ENCODE measurements around the gene CCDC157. TPM values are rescaled to one million over a fixed set of nuclear protein-coding genes. Genes with fewer than 3 reads are reported as not detected.

Gene CCDC157
- total and polyA plus RNA-seq, 9 of the 15 experiments (the other 6 are each of a cell fraction or from before 2014, with no cell fraction given): 0.04 to 1.3 (median 0.68) TPM

DNA sequence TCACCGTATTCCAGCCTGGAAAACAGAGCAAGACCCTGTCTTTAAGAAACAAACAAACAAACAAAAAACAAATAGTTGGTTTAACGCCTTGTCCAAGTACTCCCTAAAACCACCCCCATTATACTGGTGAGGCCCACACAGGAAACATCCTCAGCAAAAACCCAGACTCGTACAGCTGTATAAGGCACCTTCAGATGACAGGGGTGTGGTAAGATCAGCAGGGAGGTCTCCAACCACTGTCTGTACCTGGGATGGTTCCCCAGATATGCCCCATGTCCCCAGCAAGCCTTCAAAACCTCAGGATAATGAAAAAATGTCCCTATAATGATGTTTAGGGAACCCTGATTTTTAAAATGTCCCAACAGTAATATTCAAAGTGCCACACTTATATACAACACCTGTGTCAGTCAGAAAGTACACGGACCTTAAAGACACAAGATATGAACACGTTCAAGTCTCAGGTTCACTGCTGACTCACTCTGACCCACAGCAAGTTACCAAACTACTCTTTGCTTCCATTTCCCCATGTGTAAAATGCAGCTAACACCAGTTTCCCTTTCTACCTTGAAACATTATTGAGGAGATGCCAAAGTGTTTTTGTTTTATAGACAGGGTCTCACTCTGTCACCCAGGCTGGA, 9.4 kb upstream of the CCDC157 start:
- Histone ChIP-seq H4K20me1 (replicated peaks; ENCODE audit: control insufficient read depth, insufficient read depth, low read length) (no peaks in the 10 kb centered on the region), H3K4me3 (no peak overlapping the region), H3K27ac (ENCODE audit: extremely low read depth, low read depth, low read length) (no peak overlapping the region), H3K79me2 (ENCODE audit: control insufficient read depth, insufficient read depth, low read length) (peaks cover 40% of the 10 kb centered on the region), H3K9ac (ENCODE audit: insufficient read depth in 1 of 2, low read depth in 2 of 2, low read length in 2 of 2) (no peak overlapping the region), H3K4me2 (ENCODE audit: insufficient read depth, low read length) (no peak overlapping the region), H3K27me3 (ENCODE audit: control insufficient read depth in 2 of 2, insufficient read depth in 2 of 2, low read length in 2 of 2) (no peaks in the 10 kb centered on the region), H3K36me3 (ENCODE audit: control insufficient read depth, insufficient read depth, low read length) (peaks cover 94% of the 10 kb centered on the region), H3K4me1 (replicated peaks in 1 of 2; ENCODE audit: control insufficient read depth in 2 of 2, insufficient read depth in 2 of 2, low read length in 2 of 2) (no peaks in the 10 kb centered on the region; a peak in 1 of 5 replicates), H3K9me1 (ENCODE audit: control insufficient read depth, insufficient read depth, low read length) (no peaks in the 10 kb centered on the region), H2AFZ (ENCODE audit: low read depth, low read length) (no peak overlapping the region), H3K9me3 (replicated peaks; ENCODE audit: control insufficient read depth, insufficient read depth, low read depth, low read length) (no peaks in the 10 kb centered on the region)
- no TSS peak for BruUV-seq (replicated peaks)
- intact Hi-C loops (cut with micrococcal nuclease): no loop called here
- ChIA-PET CTCF (ENCODE audit: low intra/inter-chr PET ratio) (no interaction called here), POLR2A (no interaction called here)
- ATAC-seq: no peak
- in situ Hi-C loops (cut with MboI): no loop called here
- DNase-seq (ENCODE audit: extremely low read depth in 1 of 4, low spot score in 3 of 4): no peak
- no peak for FAIRE-seq
- 74% methylated on average over 5 of the region's 5 CpGs for WGBS (ENCODE audit: insufficient coverage, low coverage, missing lambda C conversion rate)
- no peak for TF ChIP-seq MTA1 (IDR thresholded peaks at IDR 0.05; ENCODE audit: borderline replicate concordance)

DNA sequence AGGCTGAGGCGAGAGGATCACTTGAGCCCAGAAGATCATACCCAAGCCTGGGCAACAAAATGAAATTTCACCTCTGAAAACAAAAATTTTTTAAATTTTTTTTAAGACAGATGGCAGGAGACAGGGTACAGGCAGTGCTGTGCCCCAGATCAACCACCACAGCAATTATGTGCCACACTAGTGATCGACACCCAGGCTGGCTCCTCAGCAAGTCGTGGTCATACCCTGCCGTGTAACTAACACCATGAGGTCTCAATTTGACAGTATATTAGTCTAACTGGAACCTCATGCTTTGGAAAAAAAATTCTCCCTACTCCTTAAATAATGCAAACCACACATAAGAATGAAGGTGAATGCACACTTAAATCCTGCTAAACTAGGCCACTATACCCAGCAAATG, 8.4 kb upstream of the CCDC157 start:
- POLR2A ChIA-PET: no interaction called here
- no peak for TF ChIP-seq PHF21A (IDR thresholded peaks at IDR 0.05; ENCODE audit: borderline replicate concordance, low read depth)
- TF ChIP-seq, protein P1, sequence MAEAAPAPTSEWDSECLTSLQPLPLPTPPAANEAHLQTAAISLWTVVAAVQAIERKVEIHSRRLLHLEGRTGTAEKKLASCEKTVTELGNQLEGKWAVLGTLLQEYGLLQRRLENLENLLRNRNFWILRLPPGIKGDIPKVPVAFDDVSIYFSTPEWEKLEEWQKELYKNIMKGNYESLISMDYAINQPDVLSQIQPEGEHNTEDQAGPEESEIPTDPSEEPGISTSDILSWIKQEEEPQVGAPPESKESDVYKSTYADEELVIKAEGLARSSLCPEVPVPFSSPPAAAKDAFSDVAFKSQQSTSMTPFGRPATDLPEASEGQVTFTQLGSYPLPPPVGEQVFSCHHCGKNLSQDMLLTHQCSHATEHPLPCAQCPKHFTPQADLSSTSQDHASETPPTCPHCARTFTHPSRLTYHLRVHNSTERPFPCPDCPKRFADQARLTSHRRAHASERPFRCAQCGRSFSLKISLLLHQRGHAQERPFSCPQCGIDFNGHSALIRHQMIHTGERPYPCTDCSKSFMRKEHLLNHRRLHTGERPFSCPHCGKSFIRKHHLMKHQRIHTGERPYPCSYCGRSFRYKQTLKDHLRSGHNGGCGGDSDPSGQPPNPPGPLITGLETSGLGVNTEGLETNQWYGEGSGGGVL (CRISPR knock-in tag; IDR thresholded peaks at IDR 0.05): no peak
- TF ChIP-seq, protein P2, sequence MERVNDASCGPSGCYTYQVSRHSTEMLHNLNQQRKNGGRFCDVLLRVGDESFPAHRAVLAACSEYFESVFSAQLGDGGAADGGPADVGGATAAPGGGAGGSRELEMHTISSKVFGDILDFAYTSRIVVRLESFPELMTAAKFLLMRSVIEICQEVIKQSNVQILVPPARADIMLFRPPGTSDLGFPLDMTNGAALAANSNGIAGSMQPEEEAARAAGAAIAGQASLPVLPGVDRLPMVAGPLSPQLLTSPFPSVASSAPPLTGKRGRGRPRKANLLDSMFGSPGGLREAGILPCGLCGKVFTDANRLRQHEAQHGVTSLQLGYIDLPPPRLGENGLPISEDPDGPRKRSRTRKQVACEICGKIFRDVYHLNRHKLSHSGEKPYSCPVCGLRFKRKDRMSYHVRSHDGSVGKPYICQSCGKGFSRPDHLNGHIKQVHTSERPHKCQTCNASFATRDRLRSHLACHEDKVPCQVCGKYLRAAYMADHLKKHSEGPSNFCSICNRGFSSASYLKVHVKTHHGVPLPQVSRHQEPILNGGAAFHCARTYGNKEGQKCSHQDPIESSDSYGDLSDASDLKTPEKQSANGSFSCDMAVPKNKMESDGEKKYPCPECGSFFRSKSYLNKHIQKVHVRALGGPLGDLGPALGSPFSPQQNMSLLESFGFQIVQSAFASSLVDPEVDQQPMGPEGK (CRISPR knock-in tag; IDR thresholded peaks at IDR 0.05; ENCODE audit: borderline replicate concordance): no peak
- TF ChIP-seq MYNN (IDR thresholded peaks at IDR 0.05): no peak
- TF ChIP-seq MYNN (CRISPR knock-in tag; IDR thresholded peaks at IDR 0.05): no peak
- TF ChIP-seq, protein P3, sequence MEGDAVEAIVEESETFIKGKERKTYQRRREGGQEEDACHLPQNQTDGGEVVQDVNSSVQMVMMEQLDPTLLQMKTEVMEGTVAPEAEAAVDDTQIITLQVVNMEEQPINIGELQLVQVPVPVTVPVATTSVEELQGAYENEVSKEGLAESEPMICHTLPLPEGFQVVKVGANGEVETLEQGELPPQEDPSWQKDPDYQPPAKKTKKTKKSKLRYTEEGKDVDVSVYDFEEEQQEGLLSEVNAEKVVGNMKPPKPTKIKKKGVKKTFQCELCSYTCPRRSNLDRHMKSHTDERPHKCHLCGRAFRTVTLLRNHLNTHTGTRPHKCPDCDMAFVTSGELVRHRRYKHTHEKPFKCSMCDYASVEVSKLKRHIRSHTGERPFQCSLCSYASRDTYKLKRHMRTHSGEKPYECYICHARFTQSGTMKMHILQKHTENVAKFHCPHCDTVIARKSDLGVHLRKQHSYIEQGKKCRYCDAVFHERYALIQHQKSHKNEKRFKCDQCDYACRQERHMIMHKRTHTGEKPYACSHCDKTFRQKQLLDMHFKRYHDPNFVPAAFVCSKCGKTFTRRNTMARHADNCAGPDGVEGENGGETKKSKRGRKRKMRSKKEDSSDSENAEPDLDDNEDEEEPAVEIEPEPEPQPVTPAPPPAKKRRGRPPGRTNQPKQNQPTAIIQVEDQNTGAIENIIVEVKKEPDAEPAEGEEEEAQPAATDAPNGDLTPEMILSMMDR (IDR thresholded peaks at IDR 0.05 in 2 of 3, conservative IDR thresholded peaks at IDR 0.05 in 1 of 3; ENCODE audit: insufficient read depth in 2 of 3, low read depth in 1 of 3, low read length in 3 of 3): no peak
- TF ChIP-seq BRD4 (IDR thresholded peaks at IDR 0.05): no peak
- no peak for TF ChIP-seq MEIS2 (IDR thresholded peaks at IDR 0.05; ENCODE audit: partially characterized antibody)
- no peak for TF ChIP-seq PHF20 (IDR thresholded peaks at IDR 0.05; ENCODE audit: partially characterized antibody)

More for the DNA sequence above, 8.4 kb upstream of the CCDC157 start:
- no peak overlapping the region for H2AFZ ChIP-seq (ENCODE audit: low read depth, low read length)
- H3K4me1 ChIP-seq (replicated peaks in 1 of 2; ENCODE audit: control insufficient read depth in 2 of 2, insufficient read depth in 2 of 2, low read length in 2 of 2): no peaks in the 10 kb centered on the region; a peak in 1 of 5 replicates
- no peak overlapping the region for H3K9ac ChIP-seq (ENCODE audit: insufficient read depth in 1 of 2, low read depth in 2 of 2, low read length in 2 of 2)
- peaks cover 46% of the 10 kb centered on the region for H3K79me2 ChIP-seq (ENCODE audit: control insufficient read depth, insufficient read depth, low read length)
- H3K27me3 ChIP-seq (ENCODE audit: control insufficient read depth in 2 of 2, insufficient read depth in 2 of 2, low read length in 2 of 2): no peaks in the 10 kb centered on the region
- no peaks in the 10 kb centered on the region for H3K9me1 ChIP-seq (ENCODE audit: control insufficient read depth, insufficient read depth, low read length)
- H4K20me1 ChIP-seq (replicated peaks; ENCODE audit: control insufficient read depth, insufficient read depth, low read length): no peaks in the 10 kb centered on the region; the same call in 1 of the 2 replicates
- 100% methylated on average over 4 of the region's 4 CpGs for WGBS (ENCODE audit: insufficient coverage, low coverage, missing lambda C conversion rate)
- H3K4me2 ChIP-seq (ENCODE audit: insufficient read depth, low read length): no peak overlapping the region
- FAIRE-seq (no peak), DNase-seq (ENCODE audit: extremely low read depth in 1 of 4, low spot score in 3 of 4) (no peak), ATAC-seq (no peak)
- peaks cover 91% of the 10 kb centered on the region for H3K36me3 ChIP-seq (ENCODE audit: control insufficient read depth, insufficient read depth, low read length)
- no peak overlapping the region for H3K27ac ChIP-seq (ENCODE audit: extremely low read depth, low read depth, low read length)
- BruUV-seq (replicated peaks): no TSS peak
- H3K9me3 ChIP-seq (replicated peaks; ENCODE audit: control insufficient read depth, insufficient read depth, low read depth, low read length): no peaks in the 10 kb centered on the region
- intact Hi-C loops (cut with micrococcal nuclease): no loop called here
- CTCF ChIA-PET (ENCODE audit: low intra/inter-chr PET ratio): no interaction called here
- no peak overlapping the region for H3K4me3 ChIP-seq
- in situ Hi-C loops (cut with MboI): no loop called here
